ENCODE results near the gene DNAJB8. TPM values are rescaled to one million over a fixed set of nuclear protein-coding genes. Genes with fewer than 3 reads are reported as not detected.

DNAJB8 gene
- total RNA-seq, 2 experiments from 2014 or later: not detected

GRCh38 chr3:128420289-128420688 is 46.4 kb downstream of the DNAJB8 start:
- no peak for ATAC-seq (ENCODE audit: poor library complexity)
- Histone ChIP-seq H3K9me3 (ENCODE audit: control insufficient read depth in 1 of 2, insufficient read depth in 1 of 2, low read length in 2 of 2) (peaks cover 0 to 11% of the 10 kb centered on the region in 2 experiments), H3K27ac (ENCODE audit: low read depth in 1 of 2, low read length in 2 of 2) (no peak overlapping the region), H3K36me3 (ENCODE audit: insufficient read depth, low read length) (no peaks in the 10 kb centered on the region), H3K27me3 (ENCODE audit: control insufficient read depth in 1 of 2, insufficient read depth in 2 of 2, low read length in 2 of 2) (no peaks in the 10 kb centered on the region), H3K4me3 (ENCODE audit: low read length) (no peak overlapping the region), H3K4me1 (ENCODE audit: insufficient read depth, low read length) (no peaks in the 10 kb centered on the region)
- no peak overlapping the region for H3K4me3 Mint-ChIP-seq
- H3K36me3 Mint-ChIP-seq (ENCODE audit: low read depth): no peaks in the 10 kb centered on the region
- no peaks in the 10 kb centered on the region for H3K9me3 Mint-ChIP-seq
- ChIA-PET CTCF (no interaction called here), POLR2A (no interaction called here)
- intact Hi-C loops (cut with DNase I, micrococcal nuclease): loop anchor here in 1 of 2 experiments (5.0 kb wide), 1 partner anchor 323 kb away; no protein-coding TSS in a partner anchor
- TF ChIP-seq CTCF (IDR thresholded peaks at IDR 0.05): no peak
- no peaks in the 10 kb centered on the region for H3K4me1 Mint-ChIP-seq (ENCODE audit: low read depth)
- no peak overlapping the region for H3K27ac Mint-ChIP-seq
- no peak for DNase-seq
- no peaks in the 10 kb centered on the region for H3K27me3 Mint-ChIP-seq

- no peaks in the 10 kb centered on the region for H3K27me3 Mint-ChIP-seq
- no peaks in the 10 kb centered on the region for H3K4me1 ChIP-seq (ENCODE audit: insufficient read depth, low read length)
- no peak overlapping the region for H3K4me3 Mint-ChIP-seq
- intact Hi-C loops (cut with DNase I, micrococcal nuclease): no loop called here
- no peak overlapping the region for H3K27ac Mint-ChIP-seq
- no peaks in the 10 kb centered on the region for H3K9me3 Mint-ChIP-seq
- peaks cover 0 to 11% of the 10 kb centered on the region in 2 experiments for H3K9me3 ChIP-seq (ENCODE audit: control insufficient read depth in 1 of 2, insufficient read depth in 1 of 2, low read length in 2 of 2)
- H3K27ac ChIP-seq (ENCODE audit: low read depth in 1 of 2, low read length in 2 of 2): no peak overlapping the region
- no peaks in the 10 kb centered on the region for H3K4me1 Mint-ChIP-seq (ENCODE audit: low read depth)
- CTCF ChIA-PET: no interaction called here
- H3K36me3 ChIP-seq (ENCODE audit: insufficient read depth, low read length): no peaks in the 10 kb centered on the region
- DNase-seq (no peak), ATAC-seq (ENCODE audit: poor library complexity) (no peak)
- POLR2A ChIA-PET: no interaction called here
- TF ChIP-seq CTCF (IDR thresholded peaks at IDR 0.05): no peak
- H3K27me3 ChIP-seq (ENCODE audit: control insufficient read depth in 1 of 2, insufficient read depth in 2 of 2, low read length in 2 of 2): no peaks in the 10 kb centered on the region
- H3K36me3 Mint-ChIP-seq (ENCODE audit: low read depth): no peaks in the 10 kb centered on the region
- no peak overlapping the region for H3K4me3 ChIP-seq (ENCODE audit: low read length)
Observed at GRCh38 chr3:128419311-128419710, 47.4 kb downstream of the DNAJB8 start.

- Mint-ChIP-seq H3K4me3 (no peak overlapping the region), H3K27ac (no peak overlapping the region), H3K9me3 (no peaks in the 10 kb centered on the region), H3K27me3 (no peaks in the 10 kb centered on the region), H3K36me3 (ENCODE audit: low read depth) (no peaks in the 10 kb centered on the region), H3K4me1 (ENCODE audit: low read depth) (no peaks in the 10 kb centered on the region)
- intact Hi-C loops (cut with DNase I, micrococcal nuclease): no loop called here
- POLR2A ChIA-PET: no interaction called here
- ATAC-seq (ENCODE audit: poor library complexity) (no peak), DNase-seq (no peak)
- Histone ChIP-seq H3K36me3 (ENCODE audit: insufficient read depth, low read length) (no peaks in the 10 kb centered on the region), H3K27ac (ENCODE audit: low read depth in 1 of 2, low read length in 2 of 2) (no peak overlapping the region), H3K9me3 (ENCODE audit: control insufficient read depth in 1 of 2, insufficient read depth in 1 of 2, low read length in 2 of 2) (peaks cover 0 to 11% of the 10 kb centered on the region in 2 experiments), H3K27me3 (ENCODE audit: control insufficient read depth in 1 of 2, insufficient read depth in 2 of 2, low read length in 2 of 2) (no peaks in the 10 kb centered on the region), H3K4me1 (ENCODE audit: insufficient read depth, low read length) (no peaks in the 10 kb centered on the region), H3K4me3 (ENCODE audit: low read length) (no peak overlapping the region)
- CTCF ChIA-PET: no interaction called here
- no peak for TF ChIP-seq CTCF (IDR thresholded peaks at IDR 0.05)
Observed at GRCh38 chr3:128418900-128419299, 47.8 kb downstream of the DNAJB8 start.
